ENCODE measurements around the gene IRS1.

The IRS1 gene

GRCh38 chr2:226790011-226790410, 9.6 kb downstream of the IRS1 start:
- no peak for DNase-seq (ENCODE audit: low spot score)

DNA sequence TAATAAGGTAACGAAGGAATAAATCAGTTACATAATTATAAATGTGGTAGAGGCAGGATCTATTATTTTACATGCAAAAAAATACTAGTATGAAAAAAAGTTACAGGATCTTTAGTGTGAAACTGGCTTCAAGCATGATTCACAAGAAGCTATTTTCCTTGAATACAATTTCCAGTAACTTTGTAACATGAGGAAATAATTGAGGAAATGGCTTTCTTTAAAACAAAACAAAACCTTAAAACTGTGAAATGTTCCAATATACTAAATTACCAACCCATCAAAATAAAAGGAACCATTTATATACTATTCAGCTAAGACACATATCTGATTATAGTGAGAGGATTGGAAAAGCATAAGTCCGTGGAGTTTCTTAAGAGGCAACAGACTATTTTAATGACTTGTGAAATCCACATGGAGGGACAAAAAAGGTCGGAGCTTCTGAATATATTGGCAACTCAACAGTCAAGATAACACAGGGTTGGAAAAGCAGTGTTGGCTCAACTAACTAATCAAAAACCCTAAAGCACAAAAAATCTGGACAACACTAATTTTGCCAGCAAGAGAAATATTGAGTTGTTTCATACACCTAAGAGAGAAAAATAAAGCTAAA, 10.6 kb downstream of the IRS1 start:
- no peak for DNase-seq (ENCODE audit: low spot score)

GRCh38 chr2:226788064-226788463, 11.6 kb downstream of the IRS1 start:
- DNase-seq (ENCODE audit: low spot score), result no peak

DNA sequence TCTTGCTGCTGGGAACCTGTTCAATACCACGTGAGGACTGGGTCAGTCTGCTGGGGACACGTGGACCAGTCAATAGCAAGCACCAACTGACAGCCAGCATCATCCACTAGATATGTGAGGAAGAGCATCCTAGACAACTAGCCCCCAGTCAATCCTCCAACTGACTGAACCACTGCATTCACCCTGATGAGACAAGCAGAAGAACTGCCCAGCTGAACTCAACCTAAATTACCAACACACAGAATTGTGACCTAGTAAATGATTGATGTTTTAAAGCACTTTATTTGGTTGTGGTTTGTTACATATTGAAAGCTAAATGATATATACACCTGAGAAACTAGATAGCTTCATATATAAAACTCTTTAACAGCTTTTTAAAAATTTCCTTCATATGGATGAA, 15.7 kb downstream of the IRS1 start:
- DNase-seq (ENCODE audit: low spot score), result no peak

GRCh38 chr2:226782092-226782713, 17.4 kb downstream of the IRS1 start:
- no peak for DNase-seq (ENCODE audit: low spot score)

DNA sequence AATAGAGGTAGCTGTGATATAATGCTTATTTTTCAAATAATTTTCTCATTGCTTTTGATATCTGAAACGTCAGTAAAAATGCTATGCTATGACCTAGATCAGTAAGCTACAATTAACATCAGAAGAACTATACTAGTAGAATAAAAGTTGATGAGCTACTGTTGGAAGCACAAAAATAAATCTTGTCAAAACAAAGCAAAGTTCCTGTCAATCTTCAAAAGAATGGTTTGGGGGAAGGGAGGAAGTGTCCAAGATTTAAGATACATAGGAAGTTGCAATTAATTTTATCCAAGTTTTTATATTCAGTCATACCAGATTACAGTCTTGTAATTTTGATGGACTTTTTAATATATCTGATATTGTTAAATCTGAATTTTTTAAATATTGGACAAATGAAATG, 19.2 kb downstream of the IRS1 start:
- DNase-seq (ENCODE audit: low spot score), result no peak

DNA sequence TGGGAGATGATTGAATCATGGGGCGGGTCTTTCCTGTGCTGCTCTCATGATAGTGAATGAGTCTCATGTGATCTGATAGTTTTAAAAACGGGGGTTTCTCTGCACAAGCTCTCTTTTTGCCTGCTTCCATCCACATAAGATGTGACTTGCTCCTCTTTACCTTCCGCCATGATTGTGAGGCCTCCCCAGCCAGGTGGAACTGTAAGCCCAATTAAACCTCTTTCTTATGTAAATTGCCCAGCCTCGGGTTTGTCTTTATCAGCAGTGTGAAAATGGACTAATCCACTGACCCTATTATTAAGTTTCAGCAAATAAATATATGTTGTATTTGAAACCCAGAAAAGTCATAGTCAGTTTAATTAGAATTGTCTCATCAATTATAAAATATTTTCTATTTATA, 22.0 kb downstream of the IRS1 start:
- DNase-seq (ENCODE audit: low spot score), result no peak

DNA sequence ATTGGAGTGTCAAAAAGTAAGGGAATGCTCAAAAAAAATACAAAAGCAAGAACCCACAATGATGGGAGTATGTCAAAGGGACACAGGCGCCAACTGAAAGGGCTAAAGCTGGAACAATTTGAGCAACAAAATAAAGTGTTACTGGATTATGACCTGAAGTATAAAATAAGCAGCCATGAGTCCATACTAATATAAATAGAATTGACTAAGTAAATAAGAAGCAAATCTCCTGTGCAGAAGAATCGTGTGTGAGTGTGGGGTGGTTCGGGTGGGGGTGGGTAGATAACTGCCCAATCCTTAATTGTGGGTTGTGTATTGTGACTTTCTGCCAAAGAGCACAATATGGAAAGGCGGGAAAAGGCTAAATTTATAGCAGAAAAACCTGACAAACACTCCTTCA, 23.5 kb downstream of the IRS1 start:
- DNase-seq (ENCODE audit: low spot score), result no peak

DNA sequence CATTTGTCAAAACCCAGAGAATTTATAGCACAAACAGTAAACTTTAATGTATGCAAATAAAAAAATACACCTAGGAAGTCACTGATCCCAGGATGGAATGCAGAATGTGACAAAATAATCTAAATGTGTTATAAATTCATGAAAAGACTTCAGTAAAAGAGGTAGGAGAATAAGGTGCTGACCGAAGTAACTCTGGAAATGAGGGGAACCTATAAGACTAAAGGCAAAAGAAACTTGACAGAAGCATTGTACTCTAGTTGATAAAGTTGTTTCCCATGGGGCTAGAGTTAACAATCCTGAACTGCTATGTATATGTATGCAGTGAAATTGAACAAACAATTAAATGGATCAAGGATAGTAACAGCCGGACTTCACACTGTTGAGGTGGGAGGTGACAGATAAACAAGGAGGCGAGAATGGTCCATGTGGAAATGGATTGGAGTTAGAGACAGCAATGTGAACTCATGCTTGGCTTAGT, 24.5 kb downstream of the IRS1 start:
- DNase-seq (ENCODE audit: low spot score), result no peak

GRCh38 chr2:226773291-226773690, 26.3 kb downstream of the IRS1 start:
- no peak for DNase-seq (ENCODE audit: low spot score)

DNA sequence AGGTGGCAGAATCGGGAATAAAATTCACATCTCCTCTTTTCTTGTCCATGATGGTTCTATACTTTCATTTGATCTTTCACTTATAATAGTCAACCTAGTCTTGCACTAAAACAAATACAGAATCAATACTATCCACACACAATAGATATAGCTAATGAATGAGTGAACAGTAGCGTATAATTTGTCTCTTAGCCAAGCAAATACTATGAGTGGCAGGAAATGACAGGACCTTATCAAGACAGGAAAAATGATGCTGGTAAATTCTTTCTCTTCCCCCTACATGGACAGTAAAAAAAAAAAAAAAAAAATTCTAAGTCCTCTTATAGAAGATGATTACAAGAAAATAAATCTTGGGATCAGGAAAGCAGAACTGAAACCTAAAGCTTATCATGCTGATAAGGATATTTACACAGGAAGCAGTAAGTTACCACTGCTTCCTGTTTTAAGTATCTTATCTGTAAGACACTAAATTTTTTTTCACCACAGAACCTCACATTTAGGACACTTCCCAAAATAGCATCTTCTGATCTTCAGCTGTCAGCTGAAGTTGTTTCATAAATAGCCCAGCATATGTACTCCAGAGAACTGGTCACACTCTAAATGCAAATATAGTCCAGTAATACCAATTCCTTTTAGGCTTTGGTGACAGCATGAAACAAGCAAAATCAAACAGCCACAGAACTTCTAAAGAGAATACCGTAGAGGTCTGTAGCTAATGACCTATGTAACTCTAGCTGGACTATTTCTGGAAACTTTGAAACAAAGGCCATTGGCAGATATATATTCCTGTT, 27.0 kb downstream of the IRS1 start:
- DNase-seq (ENCODE audit: low spot score), result no peak

GRCh38 chr2:226771067-226771466, 28.6 kb downstream of the IRS1 start:
- no peak for DNase-seq (ENCODE audit: low spot score)

DNA sequence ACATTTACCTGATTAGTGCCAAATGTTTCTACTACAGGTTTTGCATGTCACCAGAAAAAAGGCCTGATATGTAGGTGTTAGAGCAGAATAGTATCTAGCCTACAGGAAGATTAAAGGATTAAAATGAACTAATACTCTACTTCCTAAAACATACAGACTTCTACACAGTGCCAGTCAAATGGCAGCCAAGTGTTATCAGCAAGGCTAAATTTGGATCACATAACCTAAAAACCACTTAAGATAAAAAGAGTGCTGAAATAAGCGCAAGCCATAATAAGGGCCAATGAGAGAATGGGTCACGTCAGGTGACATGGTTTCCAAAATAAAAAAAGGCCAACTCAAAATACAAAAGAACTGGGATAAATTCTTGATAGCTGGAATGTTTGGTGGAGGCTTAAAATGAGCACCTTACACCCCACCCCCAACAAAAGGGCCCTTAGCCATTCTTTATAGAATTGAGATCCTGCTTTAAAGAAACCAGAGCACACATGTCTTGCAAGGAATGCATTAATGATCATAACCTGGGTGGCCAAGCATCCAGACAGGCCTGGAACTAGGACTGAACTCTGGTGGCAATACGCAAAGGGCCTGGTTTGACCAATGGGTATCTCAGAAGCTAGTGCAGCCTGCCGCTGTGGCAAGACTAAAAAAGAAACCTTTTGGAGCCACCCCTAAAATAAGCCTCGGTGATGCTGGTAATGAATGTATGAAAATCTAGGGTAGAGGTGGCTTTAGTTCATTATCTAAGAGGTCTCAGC, 32.4 kb downstream of the IRS1 start:
- DNase-seq (ENCODE audit: low spot score), result no peak

- no peak for DNase-seq (ENCODE audit: low spot score)
Measured at GRCh38 chr2:226766352-226767055, 33.1 kb downstream of the IRS1 start.

- DNase-seq (ENCODE audit: low spot score), result no peak
Measured at GRCh38 chr2:226763320-226763719, 36.3 kb downstream of the IRS1 start.

GRCh38 chr2:226761195-226761583, 38.4 kb downstream of the IRS1 start:
- DNase-seq (ENCODE audit: low spot score), result no peak

GRCh38 chr2:226760412-226761194, 39.0 kb downstream of the IRS1 start:
- DNase-seq (ENCODE audit: low spot score), result no peak

DNA sequence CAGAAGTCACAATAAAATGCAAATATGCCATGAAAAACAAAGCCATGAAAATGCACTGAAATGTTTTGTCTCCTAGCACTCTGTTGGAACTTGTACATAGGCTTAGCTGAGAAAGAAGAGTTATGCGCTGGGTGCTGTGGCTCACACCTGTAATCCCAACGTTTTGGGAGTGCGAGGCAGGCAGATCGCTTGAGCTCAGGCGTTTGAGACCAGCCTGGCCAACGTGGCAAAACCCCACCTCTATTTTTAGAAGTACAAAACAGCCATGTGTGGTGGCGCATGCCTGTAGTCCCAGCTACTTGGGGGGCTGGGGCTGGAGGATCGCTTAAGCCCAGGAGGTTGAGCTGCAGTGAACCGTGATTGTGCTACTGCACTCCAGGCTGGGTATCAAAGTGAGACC, 39.9 kb downstream of the IRS1 start:
- DNase-seq (ENCODE audit: low spot score), result no peak

DNA sequence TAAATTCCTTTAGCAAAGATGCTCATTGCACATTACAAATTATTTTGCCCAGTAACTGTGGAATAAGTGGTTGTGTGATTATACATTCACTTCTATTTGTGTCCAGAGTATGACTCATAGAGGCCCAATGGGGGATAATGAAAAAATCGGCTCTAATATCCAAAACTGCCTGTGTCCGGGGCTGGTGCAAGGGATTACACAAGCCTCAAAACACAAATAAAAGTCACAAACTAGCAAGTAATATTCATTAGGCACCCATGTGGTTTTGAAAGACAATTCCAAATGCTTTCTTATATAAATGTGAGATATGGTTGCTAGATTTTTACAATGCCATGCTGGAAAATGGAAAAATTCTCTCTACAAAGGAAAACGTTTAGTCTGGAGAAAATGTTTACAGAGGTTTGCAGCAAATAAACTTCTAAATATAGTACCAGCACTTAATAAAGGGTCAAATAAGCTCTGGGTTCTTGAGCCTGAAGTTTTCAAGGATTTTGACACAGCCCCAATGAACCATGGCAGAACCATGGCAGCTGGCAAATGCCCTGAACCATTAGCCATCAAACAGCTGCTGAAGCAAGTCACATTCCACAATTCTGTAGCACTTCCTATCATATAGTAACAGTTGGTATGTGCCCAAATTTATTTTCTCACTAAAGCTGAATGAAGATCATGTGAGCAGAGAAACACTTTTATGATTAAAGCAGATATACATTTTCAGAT, 40.5 kb downstream of the IRS1 start:
- no peak for DNase-seq (ENCODE audit: low spot score)

GRCh38 chr2:226756131-226756530, 43.5 kb downstream of the IRS1 start:
- no peak for DNase-seq (ENCODE audit: low spot score)

- DNase-seq (ENCODE audit: low spot score), result no peak
Measured at GRCh38 chr2:226755631-226756030, 44.0 kb downstream of the IRS1 start.

All from COLO829 (cell line).